GM13977 (cell line): Measurements from ENCODE around the gene RASA3.
"Not testable (repeated sequence)": the region's sequence is repeated elsewhere in the genome, so short reads cannot be mapped to it uniquely, and the experiment has no call there.

Experiments
- DNase-seq: peaks from one replicate; pipeline ENCODE4 v3.0.0; 2012; ENCODE audit warnings: low spot score
- CTCF ChIP-seq: IDR thresholded peaks from 2 replicates; pipeline ENCODE4 v1.5.1; 2012; ENCODE audit warnings: mild to moderate bottlenecking, control low read depth; ENCODE audit not compliant: insufficient read depth; ENCODE audit errors: extremely low read depth, missing control alignments
- in situ Hi-C: fragments of 300-500 bp; cut with MboI; formaldehyde crosslinking; loops from one replicate; pipeline ENCODE4 v1.12.0; 2022; ENCODE audit warnings: low sequenced_read_pairs, low pct_unique_long_range_greater_than_20kb, mixed read lengths, inconsistent platforms; ENCODE audit not compliant: unreplicated experiment

Gene RASA3

GRCh38 chr13:114162533-114162922, 30.1 kb upstream of the RASA3 start:
- no peak for TF ChIP-seq CTCF
- in situ Hi-C loops, result no loop called here

GRCh38 chr13:114161644-114162532, 29.5 kb upstream of the RASA3 start:
- in situ Hi-C loops, result no loop called here

More at GRCh38 chr13:114162533-114162922, 30.1 kb upstream of the RASA3 start:
- DNase-seq, result no peak

GRCh38 chr13:114161028-114161556, 28.7 kb upstream of the RASA3 start:
- no peak for TF ChIP-seq CTCF
- in situ Hi-C loops, result no loop called here

More at GRCh38 chr13:114161644-114162532, 29.5 kb upstream of the RASA3 start:
- no peak for TF ChIP-seq CTCF
- DNase-seq, result no peak

GRCh38 chr13:114158869-114159666, 26.6 kb upstream of the RASA3 start:
- DNase-seq, in situ Hi-C loops: not testable (repeated sequence)

More at GRCh38 chr13:114161028-114161556, 28.7 kb upstream of the RASA3 start:
- DNase-seq, result no peak

GRCh38 chr13:114157869-114158495, 25.6 kb upstream of the RASA3 start:
- in situ Hi-C loops, result no loop called here
- TF ChIP-seq CTCF, result no peak
- no peak for DNase-seq

- no peak for DNase-seq
- in situ Hi-C loops, result no loop called here
- no peak for TF ChIP-seq CTCF
These were observed 23.8 kb upstream of the RASA3 start for GRCh38 chr13:114155926-114156883.
